HG03103 (cell line): Measurements from ENCODE around the gene AKAP12.
"Not testable (repeated sequence)": the region's sequence is repeated elsewhere in the genome, so short reads cannot be mapped to it uniquely, and the experiment has no call there.

Experiments used
- ATAC-seq: cut with Tn5 transposase; IDR thresholded peaks from one replicate; pipeline ENCODE4 v1.9.1; 2021; ENCODE audit warnings: low read depth; ENCODE audit not compliant: unreplicated experiment

The AKAP12 gene

GRCh38 chr6:151309619-151310018 is 69.9 kb downstream of the AKAP12 start:
- ATAC-seq: no peak

GRCh38 chr6:151310279-151310678 is 70.5 kb downstream of the AKAP12 start:
- no peak for ATAC-seq

- ATAC-seq: no peak
Observed at GRCh38 chr6:151310852-151311767, 71.3 kb downstream of the AKAP12 start.

- ATAC-seq: no peak
Observed at GRCh38 chr6:151313066-151313491, 73.3 kb downstream of the AKAP12 start.

GRCh38 chr6:151315661-151316060 is 75.9 kb downstream of the AKAP12 start:
- ATAC-seq: not testable (repeated sequence)

GRCh38 chr6:151317103-151317994 is 77.6 kb downstream of the AKAP12 start:
- ATAC-seq: no peak

GRCh38 chr6:151317995-151318365 is 78.2 kb downstream of the AKAP12 start:
- no peak for ATAC-seq

GRCh38 chr6:151320140-151320539 is 80.4 kb downstream of the AKAP12 start:
- no peak for ATAC-seq

GRCh38 chr6:151321438-151321837 is 81.7 kb downstream of the AKAP12 start:
- no peak for ATAC-seq

- no peak for ATAC-seq
Observed at GRCh38 chr6:151322570-151322969, 82.8 kb downstream of the AKAP12 start.

- ATAC-seq: peak; percentile 84
Observed at GRCh38 chr6:151323791-151324487, 84.2 kb downstream of the AKAP12 start.

GRCh38 chr6:151324488-151324825 is 84.7 kb downstream of the AKAP12 start:
- ATAC-seq: peak; percentile 18

GRCh38 chr6:151325075-151326050 is 85.6 kb downstream of the AKAP12 start:
- ATAC-seq: no peak

GRCh38 chr6:151326116-151326825 is 86.5 kb downstream of the AKAP12 start:
- no peak for ATAC-seq

GRCh38 chr6:151327101-151327500 is 87.3 kb downstream of the AKAP12 start:
- ATAC-seq: no peak

GRCh38 chr6:151330130-151330696 is 90.4 kb downstream of the AKAP12 start:
- no peak for ATAC-seq

GRCh38 chr6:151335930-151336329 is 96.2 kb downstream of the AKAP12 start:
- ATAC-seq: no peak

GRCh38 chr6:151338651-151339200 is 99.0 kb downstream of the AKAP12 start:
- ATAC-seq: no peak
